Liver (tissue), 10 donors: ENCODE data around the gene BRCA1. TPM values are rescaled to one million over a fixed set of nuclear protein-coding genes. Genes with fewer than 3 reads are reported as not detected.

Experiments
- DNase-seq: peaks from one replicate; pipeline ENCODE4 v3.0.0-alpha.2; 2017; ENCODE audit warnings: low spot score
- H3K27ac ChIP-seq, 2 donors: one replicate each; pipeline ENCODE4 v1.7.0; 2013; ENCODE audit warnings: inconsistent platforms in 2 of 2, low read length in 2 of 2, control low read depth in 1 of 2, low read depth in 1 of 2, mild to moderate bottlenecking in 1 of 2
- H3K27me3 ChIP-seq, 4 donors: one replicate each; pipeline versions ENCODE4 v1.6.1 to v1.7.0; 2013; ENCODE audit warnings: low read length in 3 of 4, inconsistent platforms in 1 of 4, mild to moderate bottlenecking in 1 of 4, moderate library complexity in 1 of 4; ENCODE audit not compliant: control insufficient read depth in 4 of 4, insufficient read depth in 4 of 4
- H3K36me3 ChIP-seq, 4 donors: one replicate each; pipeline versions ENCODE4 v1.6.1 to v1.7.0; 2013; ENCODE audit warnings: low read length in 3 of 4, mild to moderate bottlenecking in 3 of 4, low read depth in 1 of 4, moderate library complexity in 1 of 4; ENCODE audit not compliant: control insufficient read depth in 4 of 4, insufficient read depth in 3 of 4
- H3K4me1 ChIP-seq, 4 donors: one replicate each; pipeline versions ENCODE4 v1.6.1 to v1.7.0; 2013; ENCODE audit warnings: low read length in 3 of 4, mild to moderate bottlenecking in 3 of 4, moderate library complexity in 1 of 4; ENCODE audit not compliant: control insufficient read depth in 4 of 4, insufficient read depth in 4 of 4
- H3K4me3 ChIP-seq, 3 donors: one replicate each; pipeline versions ENCODE4 v1.6.1 to v1.7.0; 2013; ENCODE audit warnings: low read length in 3 of 3, control low read depth in 1 of 3, low read depth in 1 of 3, mild to moderate bottlenecking in 1 of 3
- H3K9ac ChIP-seq, 2 donors: one replicate each; pipeline ENCODE4 v1.7.0; 2013; ENCODE audit warnings: low read length in 2 of 2, mild to moderate bottlenecking in 2 of 2, moderate library complexity in 2 of 2, control low read depth in 1 of 2, low read depth in 1 of 2
- H3K9me3 ChIP-seq, 4 donors: one replicate each; pipeline versions ENCODE4 v1.6.1 to v1.7.0; 2013; ENCODE audit warnings: low read length in 3 of 4; ENCODE audit not compliant: control insufficient read depth in 4 of 4
- CTCF ChIP-seq: fragments of 150-350 bp; IDR thresholded peaks from 2 replicates; pipeline ENCODE4 v1.5.1; 2017; ENCODE audit warnings: improper control_type of control experiment, low read depth, low read length; ENCODE audit not compliant: missing input control
- FOXA1 ChIP-seq: IDR thresholded peaks from 2 replicates; pipeline ENCODE4 v1.6.1; 2016; ENCODE audit warnings: antibody characterized with exemption
- FOXA2 ChIP-seq: IDR thresholded peaks from 2 replicates; pipeline ENCODE4 v1.6.1; 2016; ENCODE audit warnings: antibody characterized with exemption
- GABPA ChIP-seq, 2 donors: IDR thresholded peaks in 1 of 2; conservative IDR thresholded peaks in 1 of 2; 2 replicates each; pipeline ENCODE4 v1.6.1; 2016; ENCODE audit warnings: antibody characterized with exemption in 2 of 2, mild to moderate bottlenecking in 1 of 2, moderate library complexity in 1 of 2
- HNF4G ChIP-seq: IDR thresholded peaks from 2 replicates; pipeline ENCODE4 v1.6.1; 2016; ENCODE audit warnings: antibody characterized with exemption
- MAX ChIP-seq: IDR thresholded peaks from 2 replicates; pipeline ENCODE4 v1.6.1; 2016; ENCODE audit warnings: antibody characterized with exemption
- NR2F2 ChIP-seq: IDR thresholded peaks from 2 replicates; pipeline ENCODE4 v1.6.1; 2016; ENCODE audit warnings: antibody characterized with exemption
- REST ChIP-seq: IDR thresholded peaks from 2 replicates; pipeline ENCODE4 v1.6.1; 2016; ENCODE audit warnings: antibody characterized with exemption, mild to moderate bottlenecking
- SP1 ChIP-seq: IDR thresholded peaks from 2 replicates; pipeline ENCODE4 v1.6.1; 2018; ENCODE audit warnings: antibody characterized with exemption, mild to moderate bottlenecking
- YY1 ChIP-seq: IDR thresholded peaks from 2 replicates; pipeline ENCODE4 v1.6.1; 2016; ENCODE audit warnings: antibody characterized with exemption, mild to moderate bottlenecking
- ZBTB33 ChIP-seq: IDR thresholded peaks from 2 replicates; pipeline ENCODE4 v1.6.1; 2016; ENCODE audit warnings: antibody characterized with exemption
- WGBS: extraction: QIAGEN DNeasy Blood & Tissue Kit; methylation state at CpG from one replicate; pipeline ENCODE4 v1.1.7; 2013; 5-methylcytosine and 5-hydroxymethylcytosine counted together
- polyA plus RNA-seq, 2 donors: library from polyadenylated mRNA; stranded (reverse) in 1 of 2; unstranded in 1 of 2; fragments of 200-250 nt in 1 of 2; fragments of >200 nt in 1 of 2; fragmentation: Nextera tagmentation in 1 of 2; extraction: Ambion mirVana in 1 of 2; gene quantifications; one replicate each; pipeline versions ENCODE4 v1.2.1 to v1.2.3, GENCODE V29; 2013 to 2015
- small RNA-seq: library from RNA; depleted of rRNA; stranded (forward); fragments of <200 nt; gene quantifications from one replicate; pipeline ENCODE3, GENCODE V24; 2014
- total RNA-seq, 2 donors: library from RNA; depleted of rRNA; stranded (reverse); fragments of >200 nt; gene quantifications; one replicate each; pipeline ENCODE4 v1.2.3, GENCODE V29; 2014
- donor health status: healthy.
- donor health status: healthy.
- donor health status: healthy.
- donor health status: healthy.
- donor health status: healthy.

BRCA1 gene
- total and polyA plus RNA-seq, 4 donors: 1.5 to 18.6 (median 12.8) TPM

- no peak for DNase-seq
- no peaks in the 10 kb centered on the region for H3K27me3 ChIP-seq
- H3K27ac ChIP-seq: peak overlapping the region; percentile 61 to 62
- peak overlapping the region in 2 of 3 donors; percentile 2 to 14 for H3K4me3 ChIP-seq
- H3K36me3 ChIP-seq: peaks cover 4 to 25% (median 14%) of the 10 kb centered on the region in 4 donors
- no peak for TF ChIP-seq MAX
- no peak for TF ChIP-seq GABPA (IDR thresholded peaks at IDR 0.05 in 1 of 2, conservative IDR thresholded peaks at IDR 0.05 in 1 of 2)
- TF ChIP-seq FOXA1: no peak
- TF ChIP-seq ZBTB33: no peak
- no peak for TF ChIP-seq CTCF
- no peak for TF ChIP-seq HNF4G
- TF ChIP-seq YY1: no peak
- no peak for TF ChIP-seq FOXA2
- TF ChIP-seq NR2F2: no peak
- no peak for TF ChIP-seq REST
- no peak for TF ChIP-seq SP1
- H3K9me3 ChIP-seq: no peaks in the 10 kb centered on the region
- H3K4me1 ChIP-seq: peaks cover 8 to 19% (median 15%) of the 10 kb centered on the region in 4 donors
- H3K9ac ChIP-seq: peak overlapping the region; percentile 19 to 73
- 9% methylated on average over 5 of the region's 5 CpGs for WGBS
Measured at GRCh38 chr17:42997390-42997983, 127.7 kb downstream of the BRCA1 start.

Small RNAs within 50 kb of the gene (small RNA-seq; reads per million reads assigned to genes)
- gene AC060780.2: not detected
- not detected for gene AC060780.3
- gene AC135721.1: not detected

Other genes starting within 250 kb of the BRCA1 start
- gene G6PC1, start 224.6 kb downstream of the BRCA1 start, total RNA-seq: 100 to 1,000 TPM in 1 of 2 donors, 10 to 100 TPM in 1; 23.8 to 271 TPM
- 100 to 1,000 TPM in 1 of 2 donors, 10 to 100 TPM in 1; 84.7 to 144 TPM for gene G6PC1, start 224.6 kb downstream of the BRCA1 start, polyA plus RNA-seq
- gene AARSD1, start 160.9 kb downstream of the BRCA1 start, total RNA-seq: 10 to 100 TPM in 1 of 2 donors, 1 to 10 TPM in 1; 8.2 to 17.8 TPM
- gene AARSD1, start 160.9 kb downstream of the BRCA1 start, polyA plus RNA-seq: 10 to 100 TPM; 21.3 to 25.2 TPM
- under 1 TPM; 0.08 to 0.19 TPM for gene PTGES3L, start 145.3 kb downstream of the BRCA1 start, total RNA-seq
- gene PTGES3L, start 145.3 kb downstream of the BRCA1 start, polyA plus RNA-seq: under 1 TPM in 1 of 2 donors, not detected in 1; 0.13 TPM
- gene RUNDC1, start 144.8 kb downstream of the BRCA1 start, total RNA-seq: 1 to 10 TPM; 5.6 to 8.1 TPM
- 1 to 10 TPM; 2.9 to 3.2 TPM for gene RUNDC1, start 144.8 kb downstream of the BRCA1 start, polyA plus RNA-seq
- gene RPL27, start 126.9 kb downstream of the BRCA1 start, total RNA-seq: 100 to 1,000 TPM; 188 to 422 TPM
- 100 to 1,000 TPM; 463 to 928 TPM for gene RPL27, start 126.9 kb downstream of the BRCA1 start, polyA plus RNA-seq
- 10 to 100 TPM; 11.9 to 20.7 TPM for gene IFI35, start 118.6 kb downstream of the BRCA1 start, total RNA-seq
- 10 to 100 TPM; 23.4 to 34.6 TPM for gene IFI35, start 118.6 kb downstream of the BRCA1 start, polyA plus RNA-seq
- 10 to 100 TPM; 16.3 to 18.7 TPM for gene VAT1, start 103.0 kb downstream of the BRCA1 start, total RNA-seq
- 10 to 100 TPM; 32.1 to 38.8 TPM for gene VAT1, start 103.0 kb downstream of the BRCA1 start, polyA plus RNA-seq
- 1 to 10 TPM; 1.9 to 2.8 TPM for gene RND2, start 100.1 kb downstream of the BRCA1 start, total RNA-seq
- gene RND2, start 100.1 kb downstream of the BRCA1 start, polyA plus RNA-seq: 1 to 10 TPM; 2.1 to 2.4 TPM
- 10 to 100 TPM; 59.3 to 74.6 TPM for gene NBR1, start 45.9 kb upstream of the BRCA1 start, total RNA-seq
- 10 to 100 TPM; 18.2 to 30.1 TPM for gene NBR1, start 45.9 kb upstream of the BRCA1 start, polyA plus RNA-seq
- 1 to 10 TPM; 2.9 to 3.8 TPM for gene TMEM106A, start 86.5 kb upstream of the BRCA1 start, total RNA-seq
- 1 to 10 TPM; 1.3 to 2.3 TPM for gene TMEM106A, start 86.5 kb upstream of the BRCA1 start, polyA plus RNA-seq
- not detected for gene CCDC200, start 103.3 kb upstream of the BRCA1 start, total RNA-seq
- 1 to 10 TPM in 1 of 2 donors, not detected in 1; 1.3 TPM for gene CCDC200, start 103.3 kb upstream of the BRCA1 start, polyA plus RNA-seq
- not detected for gene RNU2-1, start 108.6 kb upstream of the BRCA1 start, total RNA-seq
- 1 to 10 TPM in 1 of 2 donors, not detected in 1; 3.4 TPM for gene RNU2-1, start 108.6 kb upstream of the BRCA1 start, polyA plus RNA-seq